Calu3 (cell line): Measurements from ENCODE around the gene NUBPL. TPM values are rescaled to one million over a fixed set of nuclear protein-coding genes. Genes with fewer than 3 reads are reported as not detected.
A peak's percentile ranks its signal among the peaks of the same experiment; 100 is the strongest.

ENCODE experiments used
- BruUV-seq: library from RNA; stranded (reverse); fragments of 400-500 nt; replicated peaks from 2 replicates; lab custom pipeline; 2021; lab: Mats Ljungman, UMichigan
- CTCF ChIA-PET: fragments of 300-600 bp; sonication (Branson Sonifier 250); formaldehyde crosslinking; loops from one replicate; lab custom pipeline; 2022; ENCODE audit warnings: antibody characterized with exemption; lab: Charles Lee
- DNase-seq: peaks from one replicate; pipeline ENCODE4 v3.0.0; 2022
- H3K27ac Mint-ChIP-seq: one replicate; pipeline ENCODE4 v1.8.0; 2022; ENCODE audit warnings: mixed read lengths; ENCODE audit not compliant: unreplicated experiment
- H3K27me3 Mint-ChIP-seq: one replicate; pipeline ENCODE4 v1.8.0; 2022; ENCODE audit warnings: mixed read lengths; ENCODE audit not compliant: unreplicated experiment
- H3K36me3 Mint-ChIP-seq: one replicate; pipeline ENCODE4 v1.8.0; 2022; ENCODE audit warnings: mild to moderate bottlenecking, moderate library complexity, mixed read lengths; ENCODE audit not compliant: insufficient read depth, unreplicated experiment
- H3K4me1 Mint-ChIP-seq: one replicate; pipeline ENCODE4 v1.8.0; 2022; ENCODE audit warnings: mild to moderate bottlenecking, low read depth, mixed read lengths; ENCODE audit not compliant: unreplicated experiment
- H3K4me3 Mint-ChIP-seq: one replicate; pipeline ENCODE4 v1.8.0; 2022; ENCODE audit warnings: mild to moderate bottlenecking, low read depth, moderate library complexity, mixed read lengths; ENCODE audit not compliant: unreplicated experiment
- H3K9me3 Mint-ChIP-seq: one replicate; pipeline ENCODE4 v1.8.0; 2022; ENCODE audit warnings: low read depth, mixed read lengths; ENCODE audit not compliant: unreplicated experiment
- intact Hi-C: fragments of 100-400 bp; cut with micrococcal nuclease; formaldehyde crosslinking; loops from one replicate; pipeline ENCODE4 v1.10.0; 2022; ENCODE audit not compliant: unreplicated experiment
- total RNA-seq: library from RNA; stranded (reverse); gene quantifications from 2 replicates; pipeline ENCODE4 v1.2.3, GENCODE V29; 2022
- TF ChIP-seq, protein P1 (sequence below): fragments of 200-600 bp; IDR thresholded peaks from one replicate; pipeline ENCODE4 v1.8.0; 2022; ENCODE audit warnings: antibody characterized with exemption; ENCODE audit not compliant: unreplicated experiment

Gene NUBPL
- total RNA-seq, 1 experiment from 2014 or later, result 14.2 TPM

DNA sequence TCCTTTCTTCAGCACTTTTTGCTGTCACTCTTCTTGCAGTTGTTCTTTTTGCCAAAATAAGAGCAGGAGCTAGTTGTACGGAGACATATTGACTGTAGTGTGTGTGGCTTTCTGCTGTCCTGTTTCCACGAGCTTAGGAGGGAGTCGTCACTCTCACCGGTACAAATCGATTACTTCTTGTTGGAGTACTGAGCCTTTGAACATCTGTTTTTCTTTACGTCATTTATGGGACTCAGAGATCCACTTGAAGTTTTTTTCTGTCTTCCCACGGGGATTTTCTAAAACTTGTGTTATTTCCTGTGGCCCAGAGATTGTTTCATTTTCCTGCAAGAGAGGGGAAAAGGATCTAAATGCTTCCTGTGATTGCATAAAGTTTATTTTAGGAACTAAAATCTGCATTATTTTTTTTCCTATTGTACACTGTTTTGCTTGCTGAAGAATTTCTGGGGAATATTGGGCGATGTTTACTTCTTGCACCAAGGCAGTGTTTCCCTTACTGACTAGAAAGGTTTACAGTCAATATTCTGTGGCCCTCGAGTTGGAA lies 316.1 kb downstream of the NUBPL start:
- intact Hi-C loops, result no loop called here
- Mint-ChIP-seq H3K36me3 (no peaks in the 10 kb centered on the region), H3K4me1 (peaks cover 9% of the 10 kb centered on the region), H3K4me3 (no peak overlapping the region), H3K27ac (no peak overlapping the region), H3K9me3 (no peaks in the 10 kb centered on the region), H3K27me3 (no peaks in the 10 kb centered on the region)
- BruUV-seq, result no TSS peak
- TF ChIP-seq, protein P1, sequence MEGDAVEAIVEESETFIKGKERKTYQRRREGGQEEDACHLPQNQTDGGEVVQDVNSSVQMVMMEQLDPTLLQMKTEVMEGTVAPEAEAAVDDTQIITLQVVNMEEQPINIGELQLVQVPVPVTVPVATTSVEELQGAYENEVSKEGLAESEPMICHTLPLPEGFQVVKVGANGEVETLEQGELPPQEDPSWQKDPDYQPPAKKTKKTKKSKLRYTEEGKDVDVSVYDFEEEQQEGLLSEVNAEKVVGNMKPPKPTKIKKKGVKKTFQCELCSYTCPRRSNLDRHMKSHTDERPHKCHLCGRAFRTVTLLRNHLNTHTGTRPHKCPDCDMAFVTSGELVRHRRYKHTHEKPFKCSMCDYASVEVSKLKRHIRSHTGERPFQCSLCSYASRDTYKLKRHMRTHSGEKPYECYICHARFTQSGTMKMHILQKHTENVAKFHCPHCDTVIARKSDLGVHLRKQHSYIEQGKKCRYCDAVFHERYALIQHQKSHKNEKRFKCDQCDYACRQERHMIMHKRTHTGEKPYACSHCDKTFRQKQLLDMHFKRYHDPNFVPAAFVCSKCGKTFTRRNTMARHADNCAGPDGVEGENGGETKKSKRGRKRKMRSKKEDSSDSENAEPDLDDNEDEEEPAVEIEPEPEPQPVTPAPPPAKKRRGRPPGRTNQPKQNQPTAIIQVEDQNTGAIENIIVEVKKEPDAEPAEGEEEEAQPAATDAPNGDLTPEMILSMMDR, result no peak
- DNase-seq, result no peak
- CTCF ChIA-PET, result no interaction called here

DNA sequence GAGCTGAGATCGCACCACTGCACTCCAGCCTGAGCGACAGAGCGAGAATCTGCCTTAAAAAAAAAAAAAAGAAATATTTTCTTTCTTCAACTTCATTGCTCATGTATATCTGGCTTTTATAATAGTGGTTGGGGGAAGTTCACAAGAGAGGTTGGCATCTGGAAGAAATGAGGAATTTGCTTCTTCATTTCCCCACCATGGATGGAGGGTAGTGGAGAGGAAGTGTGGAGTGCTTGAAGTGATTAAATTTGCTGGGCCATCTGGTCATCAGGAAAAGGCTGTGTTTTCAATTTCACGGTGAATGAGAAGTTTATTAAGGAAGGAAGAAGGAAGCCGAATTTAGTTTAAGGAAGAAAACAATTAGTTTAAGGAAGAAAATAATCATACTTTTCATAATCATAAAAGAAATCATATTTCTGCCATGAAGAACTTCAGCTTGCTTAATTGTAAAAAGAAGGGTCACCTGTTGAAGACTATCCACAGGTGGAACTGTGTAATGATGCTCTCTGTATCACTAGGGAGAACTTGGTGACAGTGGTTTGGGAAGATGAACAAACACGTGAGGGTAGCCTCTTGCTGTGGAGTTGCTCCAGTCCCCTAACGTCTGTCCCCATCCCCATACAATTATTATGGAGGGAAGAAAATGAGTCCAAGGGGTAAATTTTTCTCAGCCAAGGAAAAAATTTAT lies 318.6 kb downstream of the NUBPL start:
- Mint-ChIP-seq H3K27ac (no peak overlapping the region), H3K9me3 (no peaks in the 10 kb centered on the region), H3K36me3 (no peaks in the 10 kb centered on the region), H3K4me1 (peaks cover 9% of the 10 kb centered on the region), H3K4me3 (no peak overlapping the region), H3K27me3 (no peaks in the 10 kb centered on the region)
- no TSS peak for BruUV-seq
- TF ChIP-seq, protein P1, result no peak
- intact Hi-C loops, result no loop called here
- CTCF ChIA-PET, result interaction anchor here (0.6 kb wide), 2 partner anchors 86 to 416 kb away, joined by 3 read pairs; no protein-coding TSS in a partner anchor
- no peak for DNase-seq

DNA sequence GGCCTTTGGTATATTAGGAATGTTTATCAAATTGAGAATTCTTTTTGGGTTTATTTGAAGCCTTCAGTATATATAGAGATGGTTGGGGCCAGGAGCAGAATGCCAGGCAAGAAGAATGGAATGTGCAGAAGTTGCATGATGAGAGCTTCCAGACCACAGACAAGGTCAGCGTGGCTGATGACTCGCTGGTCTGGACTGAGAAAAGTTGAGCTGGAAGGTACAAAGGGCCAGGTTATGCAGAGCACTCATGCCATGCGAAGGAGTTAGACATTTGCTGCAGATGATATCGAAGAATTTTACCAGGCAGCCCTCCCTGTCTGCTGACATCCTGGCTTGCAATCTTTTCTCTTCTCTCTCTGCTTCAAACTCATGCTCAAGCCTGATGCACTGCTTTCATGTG lies 319.7 kb downstream of the NUBPL start:
- peaks cover 9% of the 10 kb centered on the region for H3K4me1 Mint-ChIP-seq
- CTCF ChIA-PET, result no interaction called here
- H3K4me3 Mint-ChIP-seq, result no peak overlapping the region
- BruUV-seq, result no TSS peak
- H3K36me3 Mint-ChIP-seq, result no peaks in the 10 kb centered on the region
- TF ChIP-seq, protein P1, result no peak
- intact Hi-C loops, result no loop called here
- no peak overlapping the region for H3K27ac Mint-ChIP-seq
- no peaks in the 10 kb centered on the region for H3K27me3 Mint-ChIP-seq
- peak; percentile 14 for DNase-seq
- no peaks in the 10 kb centered on the region for H3K9me3 Mint-ChIP-seq

DNA sequence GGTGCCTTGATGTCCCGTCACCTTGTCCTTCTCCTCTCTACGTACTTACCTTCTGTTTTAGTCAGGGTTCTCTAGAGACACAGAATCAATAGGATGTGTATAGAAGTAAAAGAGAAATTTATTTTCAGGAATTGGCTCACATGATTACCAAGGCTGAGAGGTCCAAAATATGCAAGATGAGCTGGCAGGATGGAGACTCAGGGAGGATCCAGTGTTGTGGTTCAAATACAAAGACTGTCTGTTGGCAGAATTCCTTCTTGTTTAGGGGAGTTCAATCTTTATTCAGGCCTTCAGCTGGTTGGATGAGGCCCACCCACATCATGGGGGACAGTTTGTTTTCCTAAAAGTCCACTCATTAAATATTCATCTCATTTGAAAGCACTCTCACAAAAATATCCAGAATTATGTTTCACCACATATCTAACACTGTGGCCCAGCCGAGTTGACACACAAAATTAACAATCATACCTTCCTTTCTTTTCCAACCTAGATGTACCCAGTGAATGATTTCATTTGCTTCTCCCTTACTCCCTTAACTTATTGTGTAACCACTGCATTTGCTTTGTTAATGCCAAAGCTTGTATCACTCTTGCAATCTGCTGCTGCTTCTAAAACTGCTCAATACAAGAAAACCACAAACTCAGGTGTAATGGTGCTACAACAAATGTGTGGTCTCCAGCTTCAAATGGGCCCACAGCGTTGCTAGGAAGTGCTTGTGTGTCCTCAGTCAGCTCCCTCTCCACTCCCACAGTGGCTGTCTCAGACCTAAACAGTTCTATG lies 320.5 kb downstream of the NUBPL start:
- no TSS peak for BruUV-seq
- H3K4me3 Mint-ChIP-seq, result no peak overlapping the region
- H3K4me1 Mint-ChIP-seq, result peaks cover 9% of the 10 kb centered on the region
- H3K27me3 Mint-ChIP-seq, result no peaks in the 10 kb centered on the region
- TF ChIP-seq, protein P1, result no peak
- CTCF ChIA-PET, result no interaction called here
- no peak overlapping the region for H3K27ac Mint-ChIP-seq
- DNase-seq, result no peak
- H3K36me3 Mint-ChIP-seq, result no peaks in the 10 kb centered on the region
- intact Hi-C loops, result no loop called here
- H3K9me3 Mint-ChIP-seq, result no peaks in the 10 kb centered on the region
